GM12878 (cell line): ENCODE data around the gene HOXC5. TPM values are rescaled to one million over a fixed set of nuclear protein-coding genes. Genes with fewer than 3 reads are reported as not detected.

ENCODE experiments used
- ATAC-seq: fragments of 200-7000 bp; cut with Tn5 transposase; 3 replicates; pipeline ENCODE4 v1.9.1; 2020; ENCODE audit warnings: mild to moderate bottlenecking, moderate library complexity
- BruUV-seq: library from RNA; stranded (reverse); fragments of 400-500 nt; replicated peaks from 2 replicates; lab custom pipeline; 2021; lab: Mats Ljungman, UMichigan
- CTCF ChIA-PET: fragments of 300-600 bp; sonication (Branson Sonifier 250); formaldehyde crosslinking; extraction: SDS; loops from one replicate; lab custom pipeline; 2021; ENCODE audit warnings: inconsistent platforms; lab: Yijun Ruan, JAX
- POLR2A ChIA-PET: fragments of 350-600 bp; formaldehyde crosslinking; extraction: SDS; loops from one replicate; lab custom pipeline; 2021; ENCODE audit warnings: inconsistent platforms; lab: Charles Lee
- RAD21 ChIA-PET: fragments of 300-600 bp; sonication (Branson Sonifier 250); formaldehyde crosslinking; loops from one replicate; lab custom pipeline; 2023; ENCODE audit warnings: antibody characterized with exemption; ENCODE audit not compliant: unreplicated experiment; lab: Charles Lee
- SMC1A ChIA-PET: fragments of 300-600 bp; sonication (Branson Sonifier 250); formaldehyde crosslinking; loops from one replicate; lab custom pipeline; 2023; ENCODE audit not compliant: unreplicated experiment, uncharacterized antibody; lab: Charles Lee
- DNase-seq: peaks from one replicate; pipeline ENCODE4 v3.0.0-alpha.2; 2011; ENCODE audit warnings: low read depth, low spot score
- FAIRE-seq: peaks from 3 replicates; lab custom pipeline; 2011; peaks lifted over from hg19 to GRCh38; lab: Jason Lieb, UNC
- H2AFZ ChIP-seq: 2 replicates; pipeline ENCODE4 v1.6.0; 2011; ENCODE audit warnings: low read depth, low read length, control low read depth; ENCODE audit not compliant: control insufficient read depth
- H3K27ac ChIP-seq: 2 replicates; pipeline ENCODE4 v1.5.1; 2011; ENCODE audit warnings: control low read depth; ENCODE audit not compliant: control insufficient read depth, insufficient read depth
- H3K27me3 ChIP-seq, 2 experiments: replicated peaks in 1 of 2; 2 replicates each; pipeline versions ENCODE4 v1.6.0 to v1.6.1; 2011; ENCODE audit warnings: low read length in 1 of 2; ENCODE audit not compliant: control insufficient read depth in 2 of 2, insufficient read depth in 2 of 2
- H3K36me3 ChIP-seq, 2 experiments: 2 replicates each; pipeline ENCODE4 v1.5.1; 2011; ENCODE audit warnings: low read length in 1 of 2; ENCODE audit not compliant: control insufficient read depth in 2 of 2, insufficient read depth in 2 of 2
- H3K4me1 ChIP-seq: 2 replicates; pipeline ENCODE4 v1.6.1; 2011; ENCODE audit warnings: mild to moderate bottlenecking, low read length, moderate library complexity, mixed read lengths; ENCODE audit not compliant: control insufficient read depth, insufficient read depth
- H3K4me2 ChIP-seq: 2 replicates; pipeline ENCODE4 v1.6.0; 2011; ENCODE audit warnings: control low read depth; ENCODE audit not compliant: control insufficient read depth, insufficient read depth
- H3K4me3 ChIP-seq: fragments of 200-600 bp; sonication (generic); 2 replicates; pipeline ENCODE4 v1.5.1; 2016
- H3K79me2 ChIP-seq: 2 replicates; pipeline ENCODE4 v1.6.0; 2011; ENCODE audit warnings: low read length; ENCODE audit not compliant: control insufficient read depth, insufficient read depth
- H3K9ac ChIP-seq: 2 replicates; pipeline ENCODE4 v1.8.0; 2011; ENCODE audit warnings: low read length, control low read depth, mixed read lengths; ENCODE audit not compliant: control insufficient read depth, insufficient read depth
- H3K9me3 ChIP-seq: replicated peaks from 3 replicates; pipeline ENCODE4 v1.5.1; 2011; ENCODE audit warnings: mild to moderate bottlenecking, low read length; ENCODE audit not compliant: control insufficient read depth, insufficient read depth
- H4K20me1 ChIP-seq: 2 replicates; pipeline ENCODE4 v1.6.0; 2011; ENCODE audit not compliant: control insufficient read depth, insufficient read depth
- ATF3 ChIP-seq: IDR thresholded peaks from 2 replicates; pipeline ENCODE4 v1.6.1; 2011; ENCODE audit warnings: low read depth, mild to moderate bottlenecking, low read length, moderate library complexity, borderline replicate concordance; ENCODE audit errors: extremely low read depth
- CREB1 ChIP-seq: IDR thresholded peaks from 2 replicates; pipeline ENCODE4 v1.6.1; 2012; ENCODE audit warnings: low read depth, mild to moderate bottlenecking, inconsistent platforms
- CREM ChIP-seq: IDR thresholded peaks from 2 replicates; pipeline ENCODE4 v1.6.1; 2014; ENCODE audit warnings: antibody characterized with exemption, low read depth
- FOXK2 ChIP-seq: fragments of 450-650 bp; IDR thresholded peaks from 2 replicates; pipeline ENCODE4 v1.6.1; 2017; ENCODE audit warnings: mild to moderate bottlenecking, moderate library complexity
- GABPA ChIP-seq: IDR thresholded peaks from 2 replicates; pipeline ENCODE4 v1.6.1; 2014; ENCODE audit warnings: antibody characterized with exemption, low read depth, mild to moderate bottlenecking, inconsistent platforms
- MLLT1 ChIP-seq: fragments of 450-650 bp; IDR thresholded peaks from 2 replicates; pipeline ENCODE4 v1.6.1; 2016; ENCODE audit warnings: mild to moderate bottlenecking
- MYC ChIP-seq: IDR thresholded peaks from 2 replicates; pipeline ENCODE4 v1.6.1; 2011; ENCODE audit warnings: mild to moderate bottlenecking, low read length, moderate library complexity, inconsistent platforms; ENCODE audit not compliant: insufficient read depth, insufficient replicate concordance, insufficient read length, severe bottlenecking
- POLR2AphosphoS5 ChIP-seq: IDR thresholded peaks from 2 replicates; pipeline ENCODE4 v1.6.1; 2011; ENCODE audit warnings: mild to moderate bottlenecking, low read length, inconsistent platforms
- REST ChIP-seq: IDR thresholded peaks from 2 replicates; pipeline ENCODE4 v1.6.1; 2012; ENCODE audit warnings: mild to moderate bottlenecking, low read depth, low read length
- SPI1 ChIP-seq: IDR thresholded peaks from 2 replicates; pipeline ENCODE4 v1.6.1; 2011; ENCODE audit warnings: low read depth, mild to moderate bottlenecking, low read length, moderate library complexity, borderline replicate concordance; ENCODE audit not compliant: insufficient read depth
- TAF1 ChIP-seq: IDR thresholded peaks from 2 replicates; pipeline ENCODE4 v1.6.1; 2011; ENCODE audit warnings: mild to moderate bottlenecking, low read depth, low read length, borderline replicate concordance
- USF1 ChIP-seq: IDR thresholded peaks from 2 replicates; pipeline ENCODE4 v1.6.1; 2011; ENCODE audit warnings: borderline replicate concordance, low read depth, mild to moderate bottlenecking, moderate library complexity, mixed read lengths, low read length; ENCODE audit not compliant: insufficient read depth; ENCODE audit errors: extremely low read length
- USF2 ChIP-seq: IDR thresholded peaks from 2 replicates; pipeline ENCODE4 v1.6.1; 2011; ENCODE audit warnings: low read depth, low read length, improper control_type of control experiment, borderline replicate concordance
- ZNF207 ChIP-seq: fragments of 450-650 bp; IDR thresholded peaks from 2 replicates; pipeline ENCODE4 v1.6.1; 2014; ENCODE audit warnings: antibody characterized with exemption, mild to moderate bottlenecking, borderline replicate concordance
- WGBS: methylation state at CpG from one replicate; pipeline ENCODE4 v1.1.6; 2016; ENCODE audit warnings: low lambda C conversion rate; ENCODE audit not compliant: insufficient replicate concordance, insufficient coverage; ENCODE audit errors: missing lambda C conversion rate; 5-methylcytosine and 5-hydroxymethylcytosine counted together
- in situ Hi-C: fragments of 300-500 bp; cut with MboI; formaldehyde crosslinking; loops from 9 replicates; pipeline ENCODE4 v1.14.3; 2018; ENCODE audit warnings: mixed read lengths
- intact Hi-C: fragments of 100-400 bp; cut with micrococcal nuclease; formaldehyde crosslinking; loops from one replicate; pipeline ENCODE4 v1.14.2; 2022; ENCODE audit not compliant: unreplicated experiment
- polyA plus RNA-seq, 11 experiments: library from polyadenylated mRNA; depleted of rRNA in 4 of 11; unstranded in 6 of 11; stranded (reverse) in 5 of 11; fragments of >200 nt; fragmentation: Nextera tagmentation in 4 of 11; fragmentation: Illumina TruSeq in 1 of 11; extraction: Ambion mirVana in 4 of 11; extraction: Trizol in 1 of 11; gene quantifications; 1 replicate in 1 of 11; 2 replicates in 10 of 11; pipeline versions ENCODE4 v1.2.1 to v1.2.3, GENCODE V29; 2011 to 2016; ENCODE audit warnings: inconsistent platforms in 2 of 11, missing spikeins in 2 of 11, low read depth in 1 of 11
- total RNA-seq, 4 experiments: library from RNA; depleted of rRNA in 3 of 4; stranded (reverse); fragments of >200 nt in 3 of 4; fragmentation: Illumina TruSeq in 1 of 4; extraction: Trizol in 1 of 4; gene quantifications; 2 replicates each; pipeline versions ENCODE4 v1.2.1 to v1.2.3, GENCODE V29; 2013 to 2021

HOXC5 gene
- total and polyA plus RNA-seq, 10 of the 15 experiments (the other 5 are each of a cell fraction or from before 2014, with no cell fraction given) = 0.11 TPM; not detected in 9

- TF ChIP-seq MYC (no peak), POLR2AphosphoS5 (no peak), CREM (no peak)
Measured at GRCh38 chr12:54007538-54008259, 25.2 kb upstream of the HOXC5 start (continued).

- Histone ChIP-seq H4K20me1 (no peaks in the 10 kb centered on the region), H3K27me3 (peaks cover 32 to 37% of the 10 kb centered on the region in 2 experiments), H3K36me3 (no peaks in the 10 kb centered on the region), H3K9me3 (no peaks in the 10 kb centered on the region), H3K4me3 (no peak overlapping the region), H3K27ac (no peak overlapping the region), H2AFZ (no peak overlapping the region), H3K4me1 (peaks cover 6% of the 10 kb centered on the region), H3K4me2 (no peak overlapping the region), H3K9ac (no peak overlapping the region), H3K79me2 (no peaks in the 10 kb centered on the region)
- no TSS peak for BruUV-seq
- ChIA-PET CTCF (interaction anchor here (1.1 to 6.1 kb wide), 10 partner anchors 8 to 207 kb away, joined by 3 to 105 read pairs (median 20); partner anchors contain the start of genes HOXC5 and SMUG1), POLR2A (no interaction called here), RAD21 (interaction anchor here (0.9 to 4.5 kb wide), 11 partner anchors 9 to 199 kb away, joined by 3 to 38 read pairs (median 5); partner anchors contain the start of genes HOXC10, HOXC4, HOXC5 and HOXC6), SMC1A (interaction anchor here (0.8 to 3.4 kb wide), 7 partner anchors 8 to 194 kb away, joined by 3 to 37 read pairs (median 6); partner anchors contain the start of genes HOXC5, HOXC9 and SMUG1)
- intact Hi-C loops = loop anchor here (10.0 kb wide), 1 partner anchor 367 kb away; no protein-coding TSS in a partner anchor
- in situ Hi-C loops = no loop called here
- FAIRE-seq (no peak), DNase-seq (no peak), ATAC-seq (no peak)
- WGBS = 5% methylated on average over 2 of the region's 2 CpGs
- TF ChIP-seq MLLT1 (no peak), ZNF207 (no peak), GABPA (no peak), SPI1 (no peak), USF2 (no peak), USF1 (no peak), FOXK2 (no peak), REST (no peak), ATF3 (no peak), CREB1 (no peak), TAF1 (no peak)
Measured at GRCh38 chr12:54008260-54008552, 24.6 kb upstream of the HOXC5 start.
